ENCODE data around the gene TLL2. TPM values are rescaled to one million over a fixed set of nuclear protein-coding genes. Genes with fewer than 3 reads are reported as not detected.

The TLL2 gene
- total RNA-seq, 1 donor from 2014 or later = 0.25 TPM

GRCh38 chr10:96406091-96406490, 107.6 kb downstream of the TLL2 start:
- Histone ChIP-seq H3K36me3 (no peaks in the 10 kb centered on the region), H3K27ac (no peak overlapping the region), H3K4me1 (no peaks in the 10 kb centered on the region), H3K4me3 (no peak overlapping the region), H3K9me3 (no peaks in the 10 kb centered on the region), H3K27me3 (no peaks in the 10 kb centered on the region)
- TF ChIP-seq POLR2AphosphoS5 (IDR thresholded peaks at IDR 0.05; ENCODE audit: insufficient read depth in 1 of 2, low read depth in 1 of 2) (no peak), POLR2A (IDR thresholded peaks at IDR 0.05) (no peak), CTCF (IDR thresholded peaks at IDR 0.05) (no peak)
- DNase-seq (ENCODE audit: extremely low spot score in 2 of 2) = no peak
- intact Hi-C loops (cut with DNase I) = no loop called here

GRCh38 chr10:96402417-96403305, 111.1 kb downstream of the TLL2 start:
- Histone ChIP-seq H3K27ac (no peak overlapping the region), H3K36me3 (no peaks in the 10 kb centered on the region), H3K4me1 (no peaks in the 10 kb centered on the region), H3K9me3 (no peaks in the 10 kb centered on the region), H3K4me3 (no peak overlapping the region), H3K27me3 (no peaks in the 10 kb centered on the region)
- intact Hi-C loops (cut with DNase I) = no loop called here
- DNase-seq (ENCODE audit: extremely low spot score in 2 of 2) = no peak
- TF ChIP-seq POLR2AphosphoS5 (IDR thresholded peaks at IDR 0.05; ENCODE audit: insufficient read depth in 1 of 2, low read depth in 1 of 2) (no peak), POLR2A (IDR thresholded peaks at IDR 0.05) (no peak), CTCF (IDR thresholded peaks at IDR 0.05) (no peak)

- no peak overlapping the region for H3K27ac ChIP-seq
- no peak overlapping the region for H3K4me3 ChIP-seq
- DNase-seq (ENCODE audit: extremely low spot score in 2 of 2) = no peak
- no peaks in the 10 kb centered on the region for H3K27me3 ChIP-seq
- H3K9me3 ChIP-seq = no peaks in the 10 kb centered on the region
- intact Hi-C loops (cut with DNase I) = no loop called here
- TF ChIP-seq POLR2A (IDR thresholded peaks at IDR 0.05) (no peak), CTCF (IDR thresholded peaks at IDR 0.05) (no peak), POLR2AphosphoS5 (IDR thresholded peaks at IDR 0.05; ENCODE audit: insufficient read depth in 1 of 2, low read depth in 1 of 2) (no peak)
- no peaks in the 10 kb centered on the region for H3K36me3 ChIP-seq
- H3K4me1 ChIP-seq = no peaks in the 10 kb centered on the region
Measured at GRCh38 chr10:96401036-96401435, 112.7 kb downstream of the TLL2 start.

GRCh38 chr10:96400465-96400864, 113.3 kb downstream of the TLL2 start:
- no peaks in the 10 kb centered on the region for H3K9me3 ChIP-seq
- no peaks in the 10 kb centered on the region for H3K27me3 ChIP-seq

More at GRCh38 chr10:96400465-96400864, 113.3 kb downstream of the TLL2 start:
- Histone ChIP-seq H3K4me3 (no peak overlapping the region), H3K36me3 (no peaks in the 10 kb centered on the region), H3K27ac (no peak overlapping the region), H3K4me1 (no peaks in the 10 kb centered on the region)
- DNase-seq (ENCODE audit: extremely low spot score in 2 of 2) = no peak
- intact Hi-C loops (cut with DNase I) = no loop called here
- TF ChIP-seq CTCF (IDR thresholded peaks at IDR 0.05) (no peak), POLR2A (IDR thresholded peaks at IDR 0.05) (no peak), POLR2AphosphoS5 (IDR thresholded peaks at IDR 0.05; ENCODE audit: insufficient read depth in 1 of 2, low read depth in 1 of 2) (no peak)
